Measurements from ENCODE around the gene ZNF236.

The ZNF236 gene

DNA sequence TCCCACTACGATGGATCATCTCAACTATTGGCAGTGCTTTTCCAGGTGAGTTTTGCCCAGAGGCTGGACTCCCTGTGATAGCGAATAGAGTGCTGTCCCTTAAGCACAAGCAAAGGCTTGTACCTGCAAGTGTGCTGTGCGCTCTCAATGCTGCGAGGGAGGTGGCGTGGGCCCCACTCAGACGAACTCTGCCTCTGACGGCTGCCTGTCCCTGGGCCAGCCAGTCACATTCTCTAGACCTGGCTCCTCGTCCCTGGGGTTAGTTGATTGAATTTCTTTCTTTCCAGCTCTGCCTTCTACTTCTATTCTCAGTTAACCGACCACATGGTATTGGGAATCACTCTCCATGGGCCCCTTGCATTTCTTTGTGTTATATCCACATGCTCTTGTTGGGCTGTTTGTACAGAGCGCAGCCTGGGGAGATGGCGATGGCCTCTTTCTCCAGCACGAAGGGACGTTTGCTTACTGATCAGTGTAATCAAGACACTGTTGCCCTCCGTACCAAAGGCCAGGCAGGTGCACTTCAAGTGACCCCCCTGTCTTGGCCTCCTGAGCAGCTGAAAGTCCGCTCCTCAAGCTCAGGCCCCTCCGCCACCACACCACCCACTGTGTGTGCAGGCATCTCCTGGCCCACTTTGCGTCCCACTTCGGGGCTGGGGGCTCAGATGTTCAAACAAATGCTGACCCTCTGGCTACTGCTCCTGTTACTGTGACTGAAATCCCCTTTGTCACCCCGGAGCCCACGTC, 151.3 kb downstream of the ZNF236 start:
- no peak overlapping the region for H3K4me3 ChIP-seq (ENCODE audit: control insufficient read depth, low read depth, low read length)
- TF ChIP-seq, protein P1, sequence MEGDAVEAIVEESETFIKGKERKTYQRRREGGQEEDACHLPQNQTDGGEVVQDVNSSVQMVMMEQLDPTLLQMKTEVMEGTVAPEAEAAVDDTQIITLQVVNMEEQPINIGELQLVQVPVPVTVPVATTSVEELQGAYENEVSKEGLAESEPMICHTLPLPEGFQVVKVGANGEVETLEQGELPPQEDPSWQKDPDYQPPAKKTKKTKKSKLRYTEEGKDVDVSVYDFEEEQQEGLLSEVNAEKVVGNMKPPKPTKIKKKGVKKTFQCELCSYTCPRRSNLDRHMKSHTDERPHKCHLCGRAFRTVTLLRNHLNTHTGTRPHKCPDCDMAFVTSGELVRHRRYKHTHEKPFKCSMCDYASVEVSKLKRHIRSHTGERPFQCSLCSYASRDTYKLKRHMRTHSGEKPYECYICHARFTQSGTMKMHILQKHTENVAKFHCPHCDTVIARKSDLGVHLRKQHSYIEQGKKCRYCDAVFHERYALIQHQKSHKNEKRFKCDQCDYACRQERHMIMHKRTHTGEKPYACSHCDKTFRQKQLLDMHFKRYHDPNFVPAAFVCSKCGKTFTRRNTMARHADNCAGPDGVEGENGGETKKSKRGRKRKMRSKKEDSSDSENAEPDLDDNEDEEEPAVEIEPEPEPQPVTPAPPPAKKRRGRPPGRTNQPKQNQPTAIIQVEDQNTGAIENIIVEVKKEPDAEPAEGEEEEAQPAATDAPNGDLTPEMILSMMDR (conservative IDR thresholded peaks at IDR 0.05; ENCODE audit: control insufficient read depth, insufficient read depth, low read depth, low read length), result no peak
- no peak for DNase-seq (ENCODE audit: low read depth)

DNA sequence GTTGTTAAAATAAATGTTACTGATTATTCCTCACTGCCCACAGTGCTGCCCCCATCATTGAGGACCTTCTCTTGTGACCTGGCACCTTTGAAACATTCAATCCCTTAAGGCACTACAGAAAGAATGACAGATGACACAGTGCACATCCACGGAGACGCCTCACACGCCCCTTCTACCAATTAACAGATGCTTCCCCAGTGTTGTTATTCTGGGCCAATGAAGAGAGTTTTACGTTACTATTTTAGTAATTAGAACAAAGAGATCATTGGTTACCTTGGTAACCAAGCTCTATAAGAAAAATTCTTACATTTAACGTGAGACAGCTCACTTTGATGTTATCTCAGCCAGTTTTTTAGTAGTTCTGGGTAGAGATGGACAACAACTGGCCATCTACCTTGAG, 152.0 kb downstream of the ZNF236 start:
- DNase-seq (ENCODE audit: low read depth), result no peak
- TF ChIP-seq, protein P1 (conservative IDR thresholded peaks at IDR 0.05; ENCODE audit: control insufficient read depth, insufficient read depth, low read depth, low read length), result no peak
- H3K4me3 ChIP-seq (ENCODE audit: control insufficient read depth, low read depth, low read length), result no peak overlapping the region

DNA sequence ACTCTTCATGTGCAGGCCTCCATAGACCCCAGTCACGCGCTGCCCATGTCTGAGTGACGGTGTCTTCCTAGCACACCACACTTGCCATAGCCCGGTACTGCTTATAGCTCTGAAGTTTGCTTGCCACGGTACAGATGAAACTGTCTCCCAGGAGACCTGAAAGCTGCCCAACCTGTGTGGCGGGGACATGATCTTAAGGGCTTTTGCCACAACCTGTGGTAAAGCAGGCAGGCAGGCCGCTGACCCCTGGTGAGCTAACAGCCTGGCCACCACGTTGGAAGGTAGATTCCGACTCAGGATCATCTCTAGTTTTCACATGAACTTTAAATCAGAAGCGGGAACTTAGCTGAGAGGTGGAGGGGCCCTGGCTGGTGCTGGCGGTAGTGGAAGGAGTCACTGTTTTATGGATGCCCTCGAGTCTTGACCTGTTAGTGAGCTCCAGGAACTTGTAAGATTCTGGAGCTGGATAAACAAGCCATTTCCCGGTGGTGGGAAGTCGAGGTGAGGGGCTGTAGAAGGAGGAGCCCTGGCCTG, 153.3 kb downstream of the ZNF236 start:
- no peak for DNase-seq (ENCODE audit: low read depth)
- TF ChIP-seq, protein P1 (conservative IDR thresholded peaks at IDR 0.05; ENCODE audit: control insufficient read depth, insufficient read depth, low read depth, low read length), result no peak
- H3K4me3 ChIP-seq (ENCODE audit: control insufficient read depth, low read depth, low read length), result no peak overlapping the region

DNA sequence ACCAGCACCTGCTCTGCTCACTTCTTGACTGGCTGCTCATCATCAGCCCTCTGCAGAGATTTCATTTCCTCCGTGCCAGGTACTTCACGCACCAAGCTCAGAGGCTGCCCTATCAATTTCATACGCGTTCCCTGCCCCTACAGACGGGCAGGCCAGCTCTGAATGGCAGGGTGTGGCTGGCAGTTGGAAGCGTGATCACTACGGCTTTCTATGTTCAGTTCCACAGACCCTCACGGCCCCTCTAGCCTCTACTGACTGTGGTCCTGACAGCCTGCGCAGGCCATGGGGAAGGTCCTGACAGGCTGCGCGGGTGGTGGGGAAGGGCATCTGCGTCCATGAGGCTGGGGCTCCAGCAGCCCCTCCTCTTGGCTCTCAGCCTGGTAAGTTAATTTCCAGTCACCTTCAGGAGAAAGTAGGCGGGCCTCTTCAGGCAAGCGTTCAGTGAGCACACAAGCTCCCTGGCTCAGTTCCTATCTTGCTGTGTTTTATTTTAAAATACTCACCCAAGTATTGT, 154.8 kb downstream of the ZNF236 start:
- TF ChIP-seq, protein P1 (conservative IDR thresholded peaks at IDR 0.05; ENCODE audit: control insufficient read depth, insufficient read depth, low read depth, low read length), result no peak
- no peak overlapping the region for H3K4me3 ChIP-seq (ENCODE audit: control insufficient read depth, low read depth, low read length)
- no peak for DNase-seq (ENCODE audit: low read depth)

DNA sequence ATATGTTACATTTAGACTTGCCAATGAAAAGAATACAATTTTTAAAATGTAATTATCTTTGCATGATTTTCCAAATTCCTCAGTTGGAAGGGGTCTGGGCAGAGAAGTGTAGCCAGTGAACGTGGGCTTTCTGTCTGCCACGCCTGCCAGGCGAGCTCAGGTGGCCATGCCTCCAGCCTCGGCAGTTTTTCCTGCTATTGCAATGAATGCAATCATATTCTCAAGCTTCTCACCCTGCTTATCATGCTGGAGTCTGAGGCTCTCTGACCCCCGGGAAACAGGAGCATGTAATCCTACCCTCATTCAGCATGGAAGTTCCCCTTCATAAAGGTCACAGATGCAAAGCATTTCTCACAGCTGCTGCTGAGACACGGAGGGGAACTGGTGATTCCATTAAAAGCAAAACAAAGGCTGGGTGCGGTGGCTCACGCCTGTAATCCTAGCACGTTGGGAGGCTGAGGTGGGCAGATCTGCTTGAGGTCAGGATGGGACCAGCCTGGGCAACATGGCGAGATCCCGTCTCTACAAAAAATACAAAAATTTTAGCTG, 155.4 kb downstream of the ZNF236 start:
- TF ChIP-seq, protein P1 (conservative IDR thresholded peaks at IDR 0.05; ENCODE audit: control insufficient read depth, insufficient read depth, low read depth, low read length), result no peak
- no peak overlapping the region for H3K4me3 ChIP-seq (ENCODE audit: control insufficient read depth, low read depth, low read length)
- no peak for DNase-seq (ENCODE audit: low read depth)

DNA sequence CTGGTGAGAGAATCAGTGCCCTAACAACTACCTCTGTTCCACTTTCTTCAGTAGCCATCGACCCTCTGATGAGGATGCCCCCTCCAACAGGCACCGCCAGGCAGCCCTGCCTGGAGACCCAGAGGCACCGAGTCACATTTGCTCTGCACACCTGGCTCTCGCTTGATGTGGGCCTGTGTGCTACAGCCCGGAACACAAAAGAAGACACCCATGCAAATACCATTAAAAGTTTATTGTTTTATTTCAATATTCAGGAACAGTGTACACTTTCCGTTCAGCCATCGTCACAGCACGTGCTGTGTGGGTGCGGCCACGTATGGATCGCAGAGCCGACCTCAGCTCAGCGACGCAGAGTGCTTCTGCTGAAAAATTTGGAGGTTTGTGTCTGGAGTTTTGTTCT, 156.3 kb downstream of the ZNF236 start:
- no peak overlapping the region for H3K4me3 ChIP-seq (ENCODE audit: control insufficient read depth, low read depth, low read length)
- TF ChIP-seq, protein P1 (conservative IDR thresholded peaks at IDR 0.05; ENCODE audit: control insufficient read depth, insufficient read depth, low read depth, low read length), result no peak
- no peak for DNase-seq (ENCODE audit: low read depth)
